GM21737 (cell line): ENCODE data around the gene SCN4A.

Experiments
- ATAC-seq: cut with Tn5 transposase; IDR thresholded peaks from one replicate; pipeline ENCODE4 v1.9.1; 2021; ENCODE audit warnings: mild to moderate bottlenecking, moderate library complexity; ENCODE audit not compliant: unreplicated experiment

Gene SCN4A

DNA sequence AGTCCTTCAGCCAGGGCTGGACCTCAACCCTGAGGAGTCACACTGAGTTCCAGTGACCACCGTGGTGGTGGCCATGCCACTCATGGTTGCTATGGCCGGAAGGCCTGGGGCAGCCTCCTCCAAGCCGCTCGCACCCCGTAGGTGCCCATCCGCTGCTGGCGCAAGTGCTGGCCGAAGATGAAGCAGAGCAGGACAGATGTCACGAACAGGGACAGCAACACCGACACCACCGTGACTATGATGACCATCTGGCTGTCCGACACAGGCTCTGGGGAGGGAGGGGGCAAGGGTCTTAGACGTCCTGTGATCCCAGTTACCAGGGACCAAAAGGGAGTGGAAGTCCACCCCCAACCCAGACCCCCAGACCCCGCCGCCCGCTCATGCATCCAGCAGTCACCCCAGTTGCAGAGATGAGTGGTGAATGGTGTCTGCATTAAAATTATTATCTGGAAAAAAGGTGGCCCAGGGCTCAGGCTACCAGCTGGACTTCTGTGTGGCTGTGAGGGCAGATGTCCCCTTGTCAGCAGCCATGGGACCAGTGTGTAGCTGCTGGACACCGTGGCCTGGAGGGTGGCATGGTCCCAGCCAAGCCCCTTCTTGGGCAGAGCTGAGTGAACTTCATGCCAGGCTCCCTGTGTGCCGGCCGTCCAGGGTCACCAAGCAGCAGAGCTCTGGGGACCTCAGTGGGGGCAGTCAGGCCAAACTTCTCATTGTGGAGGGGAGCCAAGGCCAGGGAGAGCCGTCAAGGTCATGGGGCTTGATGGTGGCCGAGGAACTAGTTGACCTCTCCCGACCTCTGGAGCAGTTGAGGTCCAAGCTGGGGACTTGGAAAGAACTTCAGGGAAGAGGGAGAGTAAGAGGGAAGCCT is 30.2 kb upstream of the SCN4A start:
- no peak for ATAC-seq

DNA sequence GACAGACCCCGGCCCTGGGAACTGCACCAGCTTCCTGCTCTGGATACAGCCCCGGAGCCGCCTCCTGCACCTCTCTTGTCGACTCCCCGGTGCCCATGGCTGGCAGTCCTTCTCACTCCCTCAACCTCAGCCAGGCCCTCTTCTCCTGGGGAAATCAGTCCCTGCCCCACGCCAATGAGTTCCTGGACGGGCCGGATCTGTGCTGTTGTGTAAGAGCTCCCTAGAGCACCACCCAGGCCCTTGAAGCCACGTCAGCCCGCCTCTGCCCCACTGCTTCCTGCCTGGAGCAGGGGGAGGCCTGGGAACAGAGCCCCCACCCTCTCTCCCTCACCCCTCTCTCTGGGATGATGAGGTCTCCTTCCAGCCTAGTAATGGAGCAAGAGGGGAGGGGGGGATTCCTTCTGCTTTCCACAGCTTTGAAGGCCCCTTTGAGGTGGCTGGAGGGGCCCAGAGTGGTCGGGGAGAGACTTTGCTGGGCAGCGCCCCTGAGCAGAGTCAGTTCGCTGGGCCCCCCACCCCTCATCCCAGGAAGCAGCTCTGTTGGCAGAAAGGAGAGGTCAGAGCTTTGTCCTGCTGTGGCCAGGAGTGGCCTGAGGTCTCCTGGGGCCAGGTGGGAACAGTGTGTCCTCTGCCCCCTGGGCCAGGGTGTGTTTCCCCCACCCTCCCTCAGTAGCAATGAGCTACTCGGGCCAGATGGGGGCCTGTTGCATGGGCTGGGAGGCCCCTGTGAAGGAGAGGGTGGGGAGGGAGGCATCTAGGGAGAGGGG is 29.2 kb upstream of the SCN4A start:
- no peak for ATAC-seq

DNA sequence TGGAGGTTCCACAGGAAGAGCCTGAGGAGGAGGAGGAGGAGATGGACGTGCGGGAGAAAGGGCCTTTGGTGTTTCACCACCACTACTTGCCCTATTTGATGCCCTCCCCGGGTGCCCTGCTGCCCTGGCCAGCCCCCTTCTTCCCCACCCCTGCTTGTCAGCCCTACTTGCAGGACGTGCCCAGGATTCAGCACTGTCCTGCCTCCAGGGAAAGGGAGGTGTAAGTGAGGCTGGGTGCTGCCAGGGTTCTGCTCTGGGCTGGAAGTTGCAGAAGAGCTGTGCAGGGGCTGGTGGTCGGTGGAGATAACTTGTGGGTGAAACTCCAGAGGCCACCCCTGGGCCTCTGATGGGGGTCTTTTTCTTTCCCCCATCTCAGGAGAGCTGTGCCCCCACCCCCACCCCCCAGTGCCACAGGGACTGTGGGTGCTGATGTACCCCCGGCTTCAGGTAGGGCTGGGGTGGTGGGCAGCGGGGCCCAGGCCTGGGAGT is 28.4 kb upstream of the SCN4A start:
- ATAC-seq: no peak

DNA sequence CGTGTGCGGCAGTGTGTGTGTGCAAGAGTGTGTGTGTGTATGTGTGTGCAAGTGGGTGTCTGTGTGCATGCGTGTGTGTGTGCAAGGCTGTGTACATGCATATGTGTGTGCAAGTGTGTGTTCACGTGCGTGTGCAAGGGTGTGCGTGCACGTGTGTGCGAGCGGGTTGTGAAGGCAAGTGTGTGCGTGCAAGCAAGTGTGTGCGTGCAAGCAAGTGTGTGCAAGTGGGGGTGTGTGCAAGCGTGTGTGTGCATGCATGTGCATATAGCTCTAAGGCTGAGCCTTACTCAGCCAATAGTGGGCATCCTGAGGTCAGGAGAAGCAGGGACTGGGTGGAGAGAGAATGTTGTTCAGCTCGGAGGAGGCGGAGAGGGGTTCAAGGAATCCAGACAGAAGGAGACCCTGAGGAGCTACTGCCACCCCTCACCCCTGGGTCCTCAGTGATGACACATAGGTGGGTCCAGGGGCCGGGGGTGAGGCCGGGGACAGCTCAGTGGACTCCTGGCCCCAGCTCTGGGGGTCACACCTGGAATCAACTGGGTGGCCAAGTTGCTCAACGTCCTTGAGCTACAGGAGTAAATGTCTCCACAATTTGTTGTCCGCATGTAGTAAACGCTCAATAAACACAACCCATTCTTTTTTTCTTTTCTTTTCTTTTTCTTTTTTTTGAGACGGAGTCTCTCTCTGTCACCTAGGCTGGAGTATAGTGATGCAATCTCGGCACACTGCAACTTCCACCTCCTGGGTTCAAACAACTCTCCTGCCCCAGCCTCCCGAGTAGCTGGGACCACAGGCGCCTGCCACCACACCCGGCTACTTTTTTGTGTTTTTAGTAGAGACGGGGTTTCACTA is 27.2 kb upstream of the SCN4A start:
- no peak for ATAC-seq

DNA sequence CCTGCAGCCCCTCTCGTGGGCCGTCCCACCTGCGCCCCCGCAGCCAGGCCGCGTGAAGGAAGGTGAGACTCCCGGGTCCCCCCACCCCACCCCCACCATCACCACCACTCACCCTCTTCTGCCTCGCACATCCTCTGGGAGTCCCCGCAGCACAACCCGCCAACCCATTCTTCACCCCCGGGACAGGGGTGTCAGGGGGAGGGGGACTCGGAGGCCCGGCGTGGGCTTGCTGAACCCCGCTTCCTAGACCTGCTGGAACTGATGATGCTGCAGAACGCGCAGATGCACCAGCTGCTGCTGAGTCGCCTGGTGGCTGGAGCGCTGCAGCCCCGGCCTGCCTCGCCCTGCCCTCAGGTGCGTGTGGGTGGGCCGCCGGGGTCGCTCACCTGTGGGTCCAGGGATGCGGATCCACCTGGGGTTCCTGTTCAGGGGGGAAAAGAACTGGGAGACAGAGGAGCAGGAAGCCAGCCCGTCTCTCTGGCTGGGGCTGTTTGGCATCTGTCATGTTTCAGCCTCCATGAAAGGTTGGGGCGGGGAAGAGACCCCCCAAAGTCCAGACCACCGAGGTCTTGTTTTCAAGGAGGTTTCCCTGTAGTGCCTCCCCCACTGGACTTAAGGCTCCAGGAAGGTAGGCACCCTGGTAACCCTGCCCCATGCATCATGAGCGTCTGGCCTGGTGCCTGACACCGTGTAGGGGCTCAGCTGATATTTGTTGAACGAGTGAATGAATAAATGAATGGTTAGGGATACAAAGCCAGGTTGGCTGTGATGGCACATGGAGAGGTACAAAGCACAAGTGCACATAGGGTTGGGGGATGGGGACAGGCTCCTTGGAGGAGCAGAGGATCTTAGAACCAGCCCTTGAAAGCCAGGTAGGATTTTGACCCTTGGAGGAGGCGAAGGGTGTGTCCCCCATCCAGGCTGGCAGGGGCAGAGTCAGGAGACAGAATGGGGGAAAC is 26.3 kb upstream of the SCN4A start:
- ATAC-seq: no peak

DNA sequence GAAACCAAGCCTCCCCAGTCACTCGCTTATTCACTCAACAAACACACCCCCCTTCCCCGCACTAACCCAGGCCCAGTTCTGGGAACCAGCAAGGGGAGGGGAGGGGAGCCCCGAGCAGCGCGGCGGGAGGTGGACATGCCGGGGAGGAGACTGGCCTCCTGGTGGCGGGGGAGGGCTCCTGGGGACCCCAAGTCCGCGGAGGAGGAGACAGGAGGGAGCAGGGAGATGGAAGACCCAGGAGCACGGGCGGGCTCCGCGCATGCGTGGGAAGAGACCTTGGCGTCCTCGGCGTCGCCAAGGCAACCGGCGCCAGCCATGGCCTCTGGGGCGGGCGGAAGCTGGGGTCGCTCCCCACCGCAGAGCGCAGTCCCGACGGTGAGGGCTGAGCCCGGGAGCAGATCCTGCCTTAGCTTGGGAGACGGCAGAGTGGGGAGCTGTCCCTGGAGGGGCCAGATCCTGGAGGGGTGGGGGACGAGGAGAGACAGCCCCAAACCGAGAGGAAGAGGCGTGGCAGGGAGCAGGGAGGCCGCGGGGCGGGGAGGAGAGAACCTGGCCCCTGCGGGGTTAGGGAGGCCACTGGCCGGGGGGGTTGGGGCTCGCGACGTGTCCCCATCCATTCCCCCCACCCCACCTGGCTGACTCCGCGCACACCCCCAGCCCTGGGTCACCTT is 25.5 kb upstream of the SCN4A start, which contains the start of gene PRR29:
TSS of gene PRR29 (plus strand) at position 302 of the 671 bp plus-strand sequence. CDS start at position 316, 14 bp downstream.
- no peak for ATAC-seq

DNA sequence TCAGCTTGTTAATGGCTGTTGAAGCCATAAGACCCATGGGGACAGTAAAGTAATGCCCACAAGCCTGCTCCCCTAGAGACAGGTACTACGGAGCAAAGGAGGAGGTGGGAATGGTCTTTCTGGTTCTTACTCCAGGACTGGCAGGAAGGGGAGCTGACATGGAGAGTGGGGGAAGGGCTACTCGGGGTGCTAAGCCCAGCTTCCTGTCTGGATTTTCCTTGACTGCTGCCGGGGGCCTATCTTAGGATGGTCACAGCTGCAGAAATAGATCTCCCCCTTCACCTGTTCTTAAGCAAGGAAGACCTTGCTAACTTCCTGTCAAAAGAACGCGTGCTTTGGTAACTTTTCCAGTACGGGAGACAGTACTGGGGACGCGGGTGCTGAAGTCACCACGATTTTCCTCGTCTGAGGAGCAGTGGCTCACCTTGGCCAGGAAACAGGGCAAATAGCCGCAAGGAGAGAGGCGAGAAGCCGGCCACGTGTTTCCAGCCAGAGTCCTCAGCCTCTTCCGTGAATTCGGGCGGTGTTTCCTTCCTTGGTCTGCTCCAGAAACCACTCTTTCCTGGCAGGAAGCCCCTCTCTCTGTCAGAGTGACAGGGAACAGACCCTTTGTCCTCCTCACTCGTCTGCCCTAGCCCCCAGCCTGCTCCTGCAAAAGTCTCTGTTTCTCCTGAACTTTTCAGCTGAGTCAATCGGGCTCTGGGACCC is 24.8 kb upstream of the SCN4A start:
- ATAC-seq: no peak

DNA sequence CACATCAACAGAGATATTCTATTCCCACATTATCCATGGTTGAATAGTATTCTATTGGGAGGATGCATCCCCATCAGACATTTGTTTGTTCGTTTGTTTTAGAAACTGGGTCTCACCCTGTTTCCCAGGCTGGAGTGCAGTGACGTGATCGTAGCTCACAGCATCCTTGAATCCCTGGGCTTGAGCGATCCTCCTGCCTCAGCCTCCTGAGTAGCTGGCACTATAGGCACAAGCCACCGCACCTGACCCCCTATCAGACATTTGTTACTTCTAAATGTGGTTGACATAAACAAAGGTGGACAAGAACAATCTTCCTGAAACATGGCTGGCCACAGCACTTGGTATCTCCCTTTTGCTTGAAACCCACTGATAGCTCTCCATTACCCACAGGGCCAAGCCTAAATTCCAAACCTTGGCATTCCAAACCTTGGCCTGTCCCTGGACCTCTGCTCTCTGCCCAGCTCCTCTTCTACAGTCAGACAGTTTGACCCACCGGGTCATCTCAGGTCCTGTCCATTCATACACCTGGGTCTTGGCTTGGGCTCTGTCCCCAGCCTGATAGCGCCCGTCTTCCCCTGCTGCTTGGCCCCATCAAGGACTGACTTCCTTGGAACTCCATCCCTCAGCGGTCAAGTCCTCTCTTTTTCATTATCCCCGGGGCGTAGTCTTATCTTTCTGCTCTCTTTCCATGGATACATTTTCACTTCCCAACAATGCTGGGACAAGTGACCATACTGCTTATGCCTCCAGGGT is 23.9 kb upstream of the SCN4A start:
- no peak for ATAC-seq

DNA sequence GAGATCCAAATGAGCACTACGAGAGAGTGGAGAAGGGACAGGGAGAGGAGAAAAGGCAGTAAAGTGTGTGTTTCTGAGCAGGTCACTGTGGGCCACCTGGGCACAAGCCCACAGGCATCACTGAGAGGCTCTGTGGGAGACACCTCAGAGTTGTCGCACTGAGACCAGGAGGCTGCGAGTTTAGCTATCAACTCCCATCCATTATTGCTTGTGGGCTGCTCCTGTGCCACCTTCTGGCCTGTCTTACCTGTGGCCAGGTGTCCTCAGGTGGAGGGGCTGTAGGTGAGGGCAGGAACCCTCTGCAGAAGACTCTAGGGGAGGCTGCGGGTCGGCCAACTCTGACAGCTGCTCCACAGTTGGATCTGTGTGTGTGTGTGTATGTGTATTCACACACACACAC is 22.9 kb upstream of the SCN4A start:
- ATAC-seq: no peak

DNA sequence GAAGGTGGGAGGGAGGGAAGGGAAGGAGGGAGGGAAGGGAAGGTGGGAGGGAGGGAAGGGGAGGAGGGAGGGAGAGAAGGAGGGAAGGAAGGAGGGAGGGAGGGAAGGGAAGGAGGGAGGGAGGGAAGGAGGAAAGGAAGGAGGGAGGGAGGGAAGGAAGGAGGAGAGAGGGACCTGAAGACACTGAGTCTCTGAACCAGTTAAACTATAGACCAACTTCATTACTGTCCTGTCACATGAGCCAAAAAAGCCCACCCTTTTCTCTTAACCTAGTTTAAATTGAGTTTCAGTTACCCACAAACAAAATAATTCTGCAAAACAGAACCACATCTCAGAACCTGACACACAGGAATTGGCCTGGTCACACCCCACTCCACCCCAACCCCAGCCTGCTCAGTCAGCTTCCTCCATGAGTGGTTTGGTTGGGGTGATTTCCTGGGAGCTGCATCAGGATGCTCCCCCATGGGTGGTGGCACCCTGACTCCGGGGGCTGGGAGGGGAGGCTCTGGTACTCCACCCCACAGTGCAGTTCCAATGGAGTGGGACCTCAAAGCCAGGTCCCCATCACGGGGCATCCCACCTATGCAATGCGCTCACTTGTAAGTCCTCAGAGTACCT is 20.8 kb upstream of the SCN4A start:
- no peak for ATAC-seq

DNA sequence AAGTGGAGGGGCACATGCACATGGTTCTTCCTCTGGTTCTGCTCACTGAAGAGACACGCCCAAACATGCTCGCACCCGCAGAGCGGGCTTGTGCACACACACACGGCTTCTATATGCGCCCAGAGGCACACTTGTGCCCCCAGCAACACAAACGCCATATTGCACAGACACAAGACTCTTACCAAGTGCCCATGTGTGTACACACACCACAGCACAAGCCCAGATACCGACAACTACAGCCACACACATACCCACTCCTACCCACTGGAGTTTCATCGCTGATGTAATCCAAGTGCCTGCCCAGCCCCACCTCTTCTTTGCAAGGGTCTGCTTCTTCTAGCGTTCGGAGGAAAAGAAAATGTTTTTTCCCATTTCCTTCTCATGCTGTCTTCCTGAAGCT is 18.9 kb upstream of the SCN4A start:
- ATAC-seq: no peak

DNA sequence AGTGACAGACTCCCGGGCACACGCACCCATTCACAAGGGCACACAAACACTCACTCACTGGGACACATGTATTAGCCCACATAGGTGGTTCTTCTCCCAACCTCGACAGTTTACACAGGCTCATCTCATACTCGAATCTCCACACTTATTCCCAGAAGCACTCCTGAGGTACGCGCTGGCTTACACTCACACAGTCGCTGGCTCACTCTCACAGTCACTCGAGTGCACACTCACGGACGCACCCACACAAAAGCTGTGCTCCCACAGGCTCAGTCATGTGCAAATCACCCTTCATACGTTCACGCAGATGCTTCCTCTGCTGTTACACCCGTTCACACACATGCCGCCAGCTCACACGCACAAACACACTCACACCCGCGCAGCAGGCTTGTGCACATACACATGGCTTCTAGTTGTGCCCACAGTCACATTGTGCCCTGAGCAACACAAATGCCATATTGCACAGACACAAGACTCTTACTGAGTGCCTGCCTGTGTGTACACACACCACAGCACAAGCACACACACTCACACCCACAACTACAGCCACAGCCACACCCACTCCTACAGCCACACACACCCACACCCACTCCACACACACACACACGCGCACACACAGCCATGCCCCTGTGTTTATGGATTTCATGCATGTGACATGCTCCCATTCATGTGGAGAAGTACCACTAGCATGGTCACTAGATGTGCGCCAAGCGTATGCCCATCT is 17.1 kb upstream of the SCN4A start:
- no peak for ATAC-seq

DNA sequence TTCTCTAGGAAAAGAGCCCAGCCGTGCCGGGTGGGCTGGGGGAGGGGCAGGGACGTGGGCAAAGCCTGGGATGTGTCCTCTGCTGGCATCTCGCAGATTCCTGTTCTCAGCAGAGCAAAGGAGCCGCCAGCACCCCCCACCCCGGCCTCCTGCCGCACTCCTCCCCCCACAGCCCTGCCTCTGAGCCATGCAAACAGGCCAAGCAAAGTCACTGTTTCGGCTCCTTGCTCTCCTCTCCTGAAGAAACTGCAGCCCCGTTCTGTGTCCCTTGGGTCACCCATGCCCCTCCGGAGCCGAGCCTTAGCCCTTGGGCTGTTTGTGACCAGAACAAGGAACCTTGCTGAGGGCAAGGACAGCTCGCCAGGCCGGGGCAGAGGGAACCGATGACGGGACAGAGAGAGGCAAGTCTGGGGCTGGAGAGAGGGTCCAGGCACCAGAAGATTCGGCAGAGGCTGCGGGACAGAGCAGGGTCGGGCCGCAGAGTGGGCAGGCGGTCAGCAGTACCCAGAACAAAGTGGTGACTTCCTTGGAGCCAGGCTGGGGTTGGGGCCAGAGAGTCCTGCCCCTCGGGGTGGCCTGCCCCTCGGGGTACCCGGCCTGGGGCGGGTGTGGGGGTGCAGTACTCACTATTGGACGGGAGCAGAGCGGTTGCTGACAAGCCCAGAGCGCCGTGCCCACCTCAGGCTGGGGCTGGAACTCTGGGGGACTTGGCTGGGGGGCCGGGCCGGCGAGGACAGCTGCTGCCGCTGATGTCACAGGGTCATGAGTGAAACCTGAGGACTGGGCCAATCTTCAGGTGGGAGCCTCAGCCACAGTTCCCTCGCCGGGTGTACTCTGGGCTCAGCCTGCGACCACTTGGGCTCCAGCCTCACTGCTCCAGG is 16.3 kb upstream of the SCN4A start:
- ATAC-seq: no peak

DNA sequence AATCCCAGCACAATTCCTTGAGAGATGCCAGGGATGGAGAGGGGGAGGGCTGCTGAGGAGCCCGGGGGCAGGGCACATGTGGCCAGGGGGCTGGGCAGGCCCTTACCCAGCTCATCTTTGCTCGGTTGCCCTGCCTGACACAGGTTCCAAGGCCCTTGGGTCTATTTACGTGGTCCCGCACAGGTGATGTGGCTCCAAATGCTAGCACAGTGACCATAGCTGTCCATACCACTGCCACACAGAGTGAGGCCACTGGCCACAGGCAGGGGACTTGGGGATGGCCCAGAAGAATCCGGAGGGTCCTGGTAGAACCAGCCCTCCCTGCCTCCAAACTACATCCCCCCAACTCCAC is 15.4 kb upstream of the SCN4A start:
- no peak for ATAC-seq

DNA sequence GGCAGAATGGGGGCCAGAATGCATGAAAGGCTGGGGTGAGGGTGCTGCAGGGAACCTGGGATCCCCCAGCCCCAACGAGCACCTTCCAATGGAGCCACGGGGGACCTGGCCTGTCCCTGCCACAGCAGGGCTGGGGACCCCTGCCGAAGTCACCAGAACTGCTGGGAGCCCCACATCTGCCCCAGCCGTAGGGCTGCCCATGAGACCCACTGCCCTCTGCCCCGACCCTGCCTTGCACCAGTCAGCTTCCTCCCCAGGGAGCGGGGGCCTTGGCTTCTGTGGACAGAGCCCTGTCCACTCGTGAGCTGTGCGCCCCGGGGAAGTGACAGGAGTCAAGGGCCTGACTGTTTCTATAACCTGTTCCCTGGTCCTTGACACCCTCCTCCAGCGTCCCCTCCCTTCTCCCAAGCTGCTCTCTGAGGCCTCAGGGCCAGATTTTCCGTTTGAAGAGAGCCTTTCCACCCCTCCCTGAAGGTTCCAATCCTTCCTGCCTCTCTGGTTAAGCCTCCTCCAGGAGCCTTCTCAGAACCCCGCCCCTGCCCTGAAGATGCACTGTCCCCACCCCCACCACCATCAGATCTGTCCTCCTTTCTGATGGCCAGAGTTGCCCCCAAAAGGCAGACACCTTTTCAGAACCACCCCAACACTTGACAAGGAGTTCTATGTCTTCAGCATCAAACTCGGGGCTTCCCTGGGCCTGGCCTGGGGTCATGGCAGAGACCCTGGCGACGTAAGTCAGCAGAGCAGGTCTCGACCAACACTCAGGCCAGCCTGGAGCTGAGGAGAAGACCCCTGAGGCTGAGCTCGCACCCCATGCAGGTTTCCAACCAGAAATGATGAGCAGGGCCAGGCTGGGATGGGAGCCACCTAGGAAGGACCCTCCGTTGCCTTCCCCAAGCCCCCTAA is 14.8 kb upstream of the SCN4A start:
- no peak for ATAC-seq
